HepG2 (cell line): ENCODE measurements around the gene UBR3. TPM values are rescaled to one million over a fixed set of nuclear protein-coding genes. Genes with fewer than 3 reads are reported as not detected.

Source experiments
- CSRNP2 ChIP-seq: sonication (generic); formaldehyde crosslinking; conservative IDR thresholded peaks from 2 replicates; pipeline ENCODE4 v1.8.0; 2022; ENCODE audit warnings: low read depth, missing genetic modification reagents
- DZIP1 ChIP-seq: sonication (generic); formaldehyde crosslinking; IDR thresholded peaks from 2 replicates; pipeline ENCODE4 v1.5.0; 2020; ENCODE audit warnings: mild to moderate bottlenecking, missing genetic modification reagents
- NFKB2 ChIP-seq: sonication (generic); formaldehyde crosslinking; IDR thresholded peaks from 2 replicates; pipeline ENCODE4 v1.4.0; 2020; ENCODE audit warnings: missing genetic modification reagents, borderline replicate concordance
- NKX3-1 ChIP-seq: sonication (generic); formaldehyde crosslinking; IDR thresholded peaks from 2 replicates; pipeline ENCODE4 v1.5.0; 2020; ENCODE audit warnings: missing genetic modification reagents
- SALL2 ChIP-seq: sonication (generic); formaldehyde crosslinking; IDR thresholded peaks from 2 replicates; pipeline ENCODE4 v1.8.1; 2023; ENCODE audit warnings: mild to moderate bottlenecking, missing genetic modification reagents, inconsistent platforms
- ZBTB33 ChIP-seq: sonication (generic); formaldehyde crosslinking; IDR thresholded peaks from 2 replicates; pipeline ENCODE4 v1.4.0; 2020; ENCODE audit warnings: missing genetic modification reagents
- ZBTB43 ChIP-seq: sonication (generic); formaldehyde crosslinking; conservative IDR thresholded peaks from 2 replicates; pipeline ENCODE4 v1.4.0; 2020; ENCODE audit warnings: missing genetic modification reagents
- polyA plus RNA-seq, 8 experiments: library from polyadenylated mRNA; depleted of rRNA in 3 of 8; stranded (reverse) in 7 of 8; unstranded in 1 of 8; fragments of >200 nt; fragmentation: Illumina TruSeq in 4 of 8; extraction: Trizol in 4 of 8; gene quantifications; 2 replicates each; pipeline versions ENCODE4 v1.2.1 to v1.2.3, GENCODE V29; 2011 to 2016; ENCODE audit warnings: low read depth in 4 of 8, missing spikeins in 1 of 8, mixed read lengths in 1 of 8; ENCODE audit not compliant: insufficient read depth in 1 of 8
- total RNA-seq, 5 experiments: library from RNA; depleted of rRNA; stranded (reverse); fragments of >200 nt; fragmentation: Illumina TruSeq; extraction: Trizol; gene quantifications; 2 replicates each; pipeline ENCODE4 v1.2.3, GENCODE V29; 2016; ENCODE audit warnings: low read depth in 1 of 5

The UBR3 gene
- total and polyA plus RNA-seq, 2 of the 13 experiments (the other 11 are each of a cell fraction or from before 2014, with no cell fraction given) = 15.1 to 28.0 TPM

- TF ChIP-seq ZBTB33 (CRISPR knock-in tag) = no peak
- TF ChIP-seq DZIP1 = no peak
- TF ChIP-seq ZBTB43 (CRISPR knock-in tag) = no peak
- no peak for TF ChIP-seq SALL2 (CRISPR knock-in tag)
- no peak for TF ChIP-seq CSRNP2 (CRISPR knock-in tag)
- no peak for TF ChIP-seq NFKB2 (CRISPR knock-in tag)
- TF ChIP-seq NKX3-1 (CRISPR knock-in tag) = no peak
Measured at GRCh38 chr2:169976335-169976851, 149.1 kb downstream of the UBR3 start (continued).
